Testis (tissue), 3 donors: ENCODE results near the gene MGLL. TPM values are rescaled to one million over a fixed set of nuclear protein-coding genes. Genes with fewer than 3 reads are reported as not detected.

Experiments
- DNase-seq: peaks from one replicate; pipeline ENCODE4 v3.0.0-alpha.2; 2019
- H3K27ac ChIP-seq, 2 donors: fragments of 200-600 bp; sonication (generic); one replicate each; pipeline ENCODE4 v1.5.1; 2019
- H3K27me3 ChIP-seq: fragments of 200-600 bp; sonication (generic); one replicate; pipeline ENCODE4 v1.5.1; 2019
- H3K36me3 ChIP-seq: fragments of 200-600 bp; sonication (generic); one replicate; pipeline ENCODE4 v1.5.1; 2017; ENCODE audit warnings: low read depth; ENCODE audit errors: missing control alignments
- H3K4me1 ChIP-seq: fragments of 200-600 bp; sonication (generic); one replicate; pipeline ENCODE4 v1.5.1; 2019
- H3K4me3 ChIP-seq, 2 donors: fragments of 200-600 bp; sonication (generic); one replicate each; pipeline ENCODE4 v1.5.1; 2017 to 2019
- H3K9me3 ChIP-seq: fragments of 200-600 bp; sonication (generic); one replicate; pipeline ENCODE4 v1.5.1; 2017
- POLR2A ChIP-seq: fragments of 450-650 bp; IDR thresholded peaks from one replicate; pipeline ENCODE4 v1.6.1; 2017; ENCODE audit warnings: antibody characterized with exemption, mild to moderate bottlenecking, moderate library complexity
- WGBS, 2 donors: methylation state at CpG; one replicate each; pipeline ENCODE4 v1.1.5; 2018; 5-methylcytosine and 5-hydroxymethylcytosine counted together
- intact Hi-C: fragments of 100-400 bp; cut with DNase I; formaldehyde crosslinking; loops from one replicate; pipeline ENCODE4 v1.15.1; 2023; ENCODE audit warnings: low total_unique reads
- polyA plus RNA-seq: library from polyadenylated mRNA; stranded (reverse); fragments of 350-450 nt; fragmentation: Illumina TruSeq; extraction: RNeasy Lipid Tissue Mini Kit (QIAGEN cat#74804); gene quantifications from one replicate; pipeline ENCODE4 v1.2.3, GENCODE V29; 2014; ENCODE audit warnings: low read depth, low replicate concordance; ENCODE audit not compliant: insufficient read depth
- total RNA-seq, 2 donors: library from RNA; depleted of rRNA; stranded (reverse); fragments of >200 nt; gene quantifications; one replicate each; pipeline ENCODE4 v1.2.3, GENCODE V29; 2016
- TF ChIP-seq, protein P1 (sequence below), 3 experiments: fragments of 450-650 bp in 2 of 3; fragments of 200-600 bp in 1 of 3; sonication (generic) in 1 of 3; IDR thresholded peaks; one replicate each; pipeline ENCODE4 v1.5.1; 2016 to 2019; ENCODE audit warnings: antibody characterized with exemption in 3 of 3, mild to moderate bottlenecking in 2 of 3, moderate library complexity in 1 of 3

Gene MGLL
- total and polyA plus RNA-seq, 3 donors from 2014 or later: 18.3 to 26.0 (median 19.2) TPM

DNA sequence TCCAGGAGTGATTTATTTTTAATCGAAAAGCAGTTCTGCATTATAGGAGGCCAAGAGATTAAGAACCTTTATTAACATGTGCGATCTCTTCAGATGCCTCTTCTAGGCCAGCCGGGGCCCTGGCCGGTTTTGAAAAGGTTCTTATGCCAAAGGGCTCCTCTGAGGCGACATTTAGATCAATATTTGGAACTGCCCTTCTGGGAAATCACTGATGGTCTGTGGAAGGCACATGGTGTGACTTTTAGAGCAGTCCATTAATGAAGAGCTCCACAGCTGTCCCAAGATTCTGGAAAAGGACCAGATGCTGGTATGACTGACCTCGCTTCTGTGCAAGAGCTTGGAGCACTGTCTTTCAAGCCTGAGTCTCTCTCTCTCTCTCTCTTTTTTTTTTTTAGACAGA lies 19.7 kb downstream of the MGLL start:
- 83 to 88% methylated on average over 6 of the region's 6 CpGs for WGBS, 2 donors
- Histone ChIP-seq H3K36me3 (no peaks in the 10 kb centered on the region), H3K27ac (no peak overlapping the region), H3K9me3 (no peaks in the 10 kb centered on the region), H3K4me3 (no peak overlapping the region), H3K27me3 (no peaks in the 10 kb centered on the region), H3K4me1 (no peaks in the 10 kb centered on the region)
- no peak for DNase-seq
- intact Hi-C loops: no loop called here
- TF ChIP-seq, protein P1, sequence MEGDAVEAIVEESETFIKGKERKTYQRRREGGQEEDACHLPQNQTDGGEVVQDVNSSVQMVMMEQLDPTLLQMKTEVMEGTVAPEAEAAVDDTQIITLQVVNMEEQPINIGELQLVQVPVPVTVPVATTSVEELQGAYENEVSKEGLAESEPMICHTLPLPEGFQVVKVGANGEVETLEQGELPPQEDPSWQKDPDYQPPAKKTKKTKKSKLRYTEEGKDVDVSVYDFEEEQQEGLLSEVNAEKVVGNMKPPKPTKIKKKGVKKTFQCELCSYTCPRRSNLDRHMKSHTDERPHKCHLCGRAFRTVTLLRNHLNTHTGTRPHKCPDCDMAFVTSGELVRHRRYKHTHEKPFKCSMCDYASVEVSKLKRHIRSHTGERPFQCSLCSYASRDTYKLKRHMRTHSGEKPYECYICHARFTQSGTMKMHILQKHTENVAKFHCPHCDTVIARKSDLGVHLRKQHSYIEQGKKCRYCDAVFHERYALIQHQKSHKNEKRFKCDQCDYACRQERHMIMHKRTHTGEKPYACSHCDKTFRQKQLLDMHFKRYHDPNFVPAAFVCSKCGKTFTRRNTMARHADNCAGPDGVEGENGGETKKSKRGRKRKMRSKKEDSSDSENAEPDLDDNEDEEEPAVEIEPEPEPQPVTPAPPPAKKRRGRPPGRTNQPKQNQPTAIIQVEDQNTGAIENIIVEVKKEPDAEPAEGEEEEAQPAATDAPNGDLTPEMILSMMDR (IDR thresholded peaks at IDR 0.05): no peak
- TF ChIP-seq POLR2A: no peak

DNA sequence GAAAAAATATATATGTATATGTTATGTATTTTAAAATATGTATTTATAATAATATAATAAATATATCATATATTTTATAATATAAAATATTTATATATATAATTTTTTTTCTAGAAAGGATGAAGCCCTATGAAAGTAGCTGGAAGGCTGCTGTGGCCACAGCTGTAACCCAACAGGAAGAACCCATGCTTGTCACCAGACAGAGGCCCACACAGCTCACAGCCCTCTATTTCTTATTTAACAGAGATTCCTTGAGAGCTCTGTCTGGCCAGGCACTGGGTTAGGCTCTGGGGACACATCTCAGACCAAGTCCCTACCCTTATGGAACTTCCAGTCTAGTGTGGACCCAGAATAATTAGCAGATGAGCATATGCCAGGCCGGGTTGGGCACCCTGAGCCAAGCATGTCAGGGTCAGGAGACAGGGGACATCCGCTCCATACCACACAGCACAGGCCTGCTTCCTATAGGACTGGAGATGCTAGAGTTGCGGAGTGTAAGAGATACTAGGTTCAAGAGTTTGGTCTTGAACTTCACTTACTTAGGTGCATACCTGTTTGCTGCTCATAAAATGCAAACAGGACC lies 20.5 kb downstream of the MGLL start:
- H3K36me3 ChIP-seq: no peaks in the 10 kb centered on the region
- TF ChIP-seq, protein P1 (IDR thresholded peaks at IDR 0.05): no peak
- TF ChIP-seq POLR2A: no peak
- 93 to 100% methylated on average over 3 of the region's 3 CpGs for WGBS, 2 donors
- no peak overlapping the region for H3K4me3 ChIP-seq
- H3K27me3 ChIP-seq: no peaks in the 10 kb centered on the region
- no peaks in the 10 kb centered on the region for H3K9me3 ChIP-seq
- intact Hi-C loops: no loop called here
- no peaks in the 10 kb centered on the region for H3K4me1 ChIP-seq
- DNase-seq: no peak
- no peak overlapping the region for H3K27ac ChIP-seq

DNA sequence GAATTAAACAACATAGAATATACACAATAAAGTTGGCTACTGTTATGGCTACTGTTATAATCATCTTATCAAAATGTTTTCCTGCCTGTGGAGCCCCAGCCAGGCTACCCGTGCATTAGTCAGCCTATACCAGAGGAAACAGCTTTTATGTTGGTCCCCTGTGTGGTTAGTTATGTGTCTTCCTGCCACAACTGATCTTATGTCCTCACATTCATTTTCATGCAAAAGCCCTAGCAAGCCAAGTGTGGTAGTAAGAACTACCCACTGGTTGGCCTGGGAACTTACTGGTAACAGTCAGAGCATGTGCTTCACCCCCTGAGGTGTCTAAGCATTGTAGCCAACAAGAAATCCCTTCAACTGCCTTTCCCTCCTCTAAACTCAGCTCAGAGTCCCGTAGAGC lies 21.8 kb downstream of the MGLL start:
- DNase-seq: no peak
- H3K4me1 ChIP-seq: no peaks in the 10 kb centered on the region

DNA sequence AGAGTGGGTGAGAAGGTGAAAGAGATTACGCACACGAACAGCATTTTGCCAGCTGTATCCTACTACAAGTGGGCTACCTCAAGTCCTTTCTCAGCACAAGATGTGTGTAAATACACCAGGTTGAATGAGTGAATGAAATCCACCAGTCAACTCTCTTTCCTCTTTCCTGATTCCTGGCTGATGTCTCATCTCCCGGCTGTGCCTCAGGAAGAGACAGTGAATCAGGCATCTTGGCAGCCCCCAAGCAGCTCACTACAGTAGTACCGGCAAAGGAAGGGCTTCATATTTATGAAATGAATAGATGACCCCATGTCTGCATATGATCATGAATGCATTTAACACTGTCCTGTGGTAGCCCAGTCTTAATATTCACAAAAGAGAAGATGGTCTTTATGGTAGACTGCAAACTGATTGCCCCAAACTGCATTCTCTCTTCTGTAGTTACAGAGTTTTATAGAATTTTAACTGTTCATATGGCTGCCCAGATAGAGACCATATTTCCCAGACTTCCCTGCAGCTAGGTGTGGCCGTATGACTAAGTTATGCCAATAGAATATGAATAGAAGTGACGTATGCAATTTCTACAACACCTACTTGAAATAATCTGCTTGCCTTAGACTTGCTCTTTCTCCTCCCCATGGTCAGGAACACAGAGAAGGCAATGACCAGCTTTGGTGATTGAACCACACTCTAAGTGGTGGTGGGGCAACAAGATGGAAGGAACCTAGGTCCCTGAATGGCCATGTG lies 22.7 kb downstream of the MGLL start:
- intact Hi-C loops: no loop called here
- H3K9me3 ChIP-seq: no peaks in the 10 kb centered on the region
- TF ChIP-seq, protein P1 (IDR thresholded peaks at IDR 0.05): no peak
- no peak for TF ChIP-seq POLR2A
- no peaks in the 10 kb centered on the region for H3K27me3 ChIP-seq
- no peaks in the 10 kb centered on the region for H3K4me1 ChIP-seq
- no peak overlapping the region for H3K27ac ChIP-seq
- H3K36me3 ChIP-seq: no peaks in the 10 kb centered on the region
- 81 to 85% methylated on average over 6 of the region's 6 CpGs for WGBS, 2 donors
- no peak for DNase-seq
- no peak overlapping the region for H3K4me3 ChIP-seq

More for the DNA sequence above, 21.8 kb downstream of the MGLL start:
- Histone ChIP-seq H3K27me3 (no peaks in the 10 kb centered on the region), H3K27ac (no peak overlapping the region), H3K4me3 (no peak overlapping the region), H3K36me3 (no peaks in the 10 kb centered on the region), H3K9me3 (no peaks in the 10 kb centered on the region)
- 86 to 89% methylated on average over 2 of the region's 2 CpGs for WGBS, 2 donors
- intact Hi-C loops: no loop called here
- TF ChIP-seq POLR2A: no peak
- TF ChIP-seq, protein P1 (IDR thresholded peaks at IDR 0.05): no peak
